Hepatocyte (in vitro differentiated cells): ENCODE data around the gene ADGRF1.

Source experiments
- CTCF ChIP-seq: fragments of 200-600 bp; sonication (generic); IDR thresholded peaks from 2 replicates; pipeline ENCODE4 v1.5.1; 2016; ENCODE audit warnings: antibody characterized with exemption, mild to moderate bottlenecking; ENCODE audit not compliant: poor library complexity
- EZH2phosphoT487 ChIP-seq: fragments of 200-600 bp; sonication (generic); IDR thresholded peaks from one replicate; pipeline ENCODE4 v1.6.1; 2018; ENCODE audit warnings: antibody characterized with exemption, mild to moderate bottlenecking, low read depth, moderate library complexity; ENCODE audit not compliant: unreplicated experiment, severe bottlenecking

- TF ChIP-seq CTCF, result no peak
- TF ChIP-seq EZH2phosphoT487, result no peak
Measured at GRCh38 chr6:47016261-47016660, 25.9 kb downstream of the ADGRF1 start.
